ENCODE results near the gene MAP3K15. TPM values are rescaled to one million over a fixed set of nuclear protein-coding genes. Genes with fewer than 3 reads are reported as not detected.

Gene MAP3K15
- total RNA-seq, 1 experiment from 2014 or later = 3.4 TPM

DNA sequence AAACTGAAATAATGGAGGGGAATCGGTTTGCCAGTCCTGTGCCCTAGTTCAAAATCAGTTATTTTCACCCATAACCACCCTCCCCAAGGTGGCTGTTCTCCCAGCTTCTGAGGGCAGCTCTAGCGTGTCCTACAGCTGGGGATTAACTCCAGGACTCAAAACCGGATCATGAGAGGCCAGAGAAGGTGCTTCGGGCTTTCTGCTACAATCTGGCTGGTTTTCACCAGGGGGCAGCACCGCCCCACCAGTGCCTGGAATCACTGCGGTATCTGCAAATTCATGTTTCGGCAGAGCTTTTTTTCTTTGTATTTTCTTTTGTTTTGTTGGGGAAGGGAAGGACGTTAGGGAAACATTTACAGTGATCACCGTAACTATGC is 143.2 kb downstream of the MAP3K15 start:
- peak overlapping the region; percentile 16; the same call in 1 of the 2 replicates for H3K27ac ChIP-seq (ENCODE audit: low read length)
- ATAC-seq = peak; percentile 82
- no peaks in the 10 kb centered on the region for H3K9me2 ChIP-seq (replicated peaks; ENCODE audit: low read length)
- peaks cover 4% of the 10 kb centered on the region; the same call in 1 of the 2 replicates for H3K4me1 ChIP-seq (ENCODE audit: insufficient read depth, low read length)
- H3K36me3 ChIP-seq (ENCODE audit: low read depth, low read length) = no peaks in the 10 kb centered on the region
- ChIA-PET CTCF (interaction anchor here (0.6 to 1.5 kb wide), 4 partner anchors 11 to 371 kb away, joined by 3 to 23 read pairs (median 6); no protein-coding TSS in a partner anchor), POLR2A (ENCODE audit: unreplicated experiment) (no interaction called here)
- H3K79me2 ChIP-seq (ENCODE audit: low read length) = no peaks in the 10 kb centered on the region
- no TSS peak for BruUV-seq (replicated peaks)
- intact Hi-C loops (cut with micrococcal nuclease) = loop anchor here (1.0 to 5.0 kb wide), 3 partner anchors 140 to 517 kb away; no protein-coding TSS in a partner anchor
- peak; percentile 78 for DNase-seq
- H3K27me3 ChIP-seq (ENCODE audit: low read length) = no peaks in the 10 kb centered on the region
- TF ChIP-seq, protein P1, sequence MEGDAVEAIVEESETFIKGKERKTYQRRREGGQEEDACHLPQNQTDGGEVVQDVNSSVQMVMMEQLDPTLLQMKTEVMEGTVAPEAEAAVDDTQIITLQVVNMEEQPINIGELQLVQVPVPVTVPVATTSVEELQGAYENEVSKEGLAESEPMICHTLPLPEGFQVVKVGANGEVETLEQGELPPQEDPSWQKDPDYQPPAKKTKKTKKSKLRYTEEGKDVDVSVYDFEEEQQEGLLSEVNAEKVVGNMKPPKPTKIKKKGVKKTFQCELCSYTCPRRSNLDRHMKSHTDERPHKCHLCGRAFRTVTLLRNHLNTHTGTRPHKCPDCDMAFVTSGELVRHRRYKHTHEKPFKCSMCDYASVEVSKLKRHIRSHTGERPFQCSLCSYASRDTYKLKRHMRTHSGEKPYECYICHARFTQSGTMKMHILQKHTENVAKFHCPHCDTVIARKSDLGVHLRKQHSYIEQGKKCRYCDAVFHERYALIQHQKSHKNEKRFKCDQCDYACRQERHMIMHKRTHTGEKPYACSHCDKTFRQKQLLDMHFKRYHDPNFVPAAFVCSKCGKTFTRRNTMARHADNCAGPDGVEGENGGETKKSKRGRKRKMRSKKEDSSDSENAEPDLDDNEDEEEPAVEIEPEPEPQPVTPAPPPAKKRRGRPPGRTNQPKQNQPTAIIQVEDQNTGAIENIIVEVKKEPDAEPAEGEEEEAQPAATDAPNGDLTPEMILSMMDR (conservative IDR thresholded peaks at IDR 0.05; ENCODE audit: low read depth, low read length) = peak; percentile 86
- TF ChIP-seq EZH2phosphoT487 (IDR thresholded peaks at IDR 0.05; ENCODE audit: borderline replicate concordance, low read length) = no peak
- no peaks in the 10 kb centered on the region for H4K20me1 ChIP-seq (ENCODE audit: low read length)
- H3K9ac ChIP-seq (ENCODE audit: low read length) = peak overlapping the region; percentile 53
- H3K4me3 ChIP-seq (ENCODE audit: low read length) = peak overlapping the region; percentile 73
- H3F3A ChIP-seq (ENCODE audit: low read length, unreplicated experiment) = no peaks in the 10 kb centered on the region
- H3K4me2 ChIP-seq (ENCODE audit: low read length) = peak overlapping the region; percentile 99
- no peaks in the 10 kb centered on the region for H3K9me3 ChIP-seq (ENCODE audit: low read length)
- peak overlapping the region; percentile 97 for H2AFZ ChIP-seq (ENCODE audit: low read length)

DNA sequence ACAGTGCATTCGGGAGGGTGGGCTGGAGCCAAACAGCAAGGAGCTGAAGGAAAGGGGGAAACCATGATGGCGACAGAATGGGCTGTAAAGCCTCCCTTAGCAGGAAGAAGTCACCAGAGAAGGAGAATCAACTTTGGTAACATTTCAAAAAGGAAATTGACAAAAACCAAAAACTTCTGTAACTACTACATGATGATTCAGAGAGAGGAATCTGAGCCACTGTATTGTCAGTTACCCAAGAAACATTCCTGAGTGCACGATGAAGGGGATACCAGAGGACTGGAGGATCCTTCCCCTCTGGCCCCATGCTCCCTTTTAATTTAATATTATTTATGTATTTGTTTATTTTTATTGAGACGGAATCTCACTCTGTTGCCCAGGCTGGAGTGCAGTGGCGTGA is 145.2 kb downstream of the MAP3K15 start:
- Histone ChIP-seq H3F3A (ENCODE audit: low read length, unreplicated experiment) (no peaks in the 10 kb centered on the region), H2AFZ (ENCODE audit: low read length) (no peak overlapping the region), H3K9me3 (ENCODE audit: low read length) (no peaks in the 10 kb centered on the region), H3K9ac (ENCODE audit: low read length) (no peak overlapping the region), H4K20me1 (ENCODE audit: low read length) (no peaks in the 10 kb centered on the region), H3K4me2 (ENCODE audit: low read length) (no peak overlapping the region), H3K27ac (ENCODE audit: low read length) (no peak overlapping the region), H3K4me3 (ENCODE audit: low read length) (no peak overlapping the region), H3K79me2 (ENCODE audit: low read length) (no peaks in the 10 kb centered on the region), H3K27me3 (ENCODE audit: low read length) (no peaks in the 10 kb centered on the region), H3K4me1 (ENCODE audit: insufficient read depth, low read length) (peaks cover 4% of the 10 kb centered on the region; the same call in 1 of the 2 replicates), H3K9me2 (replicated peaks; ENCODE audit: low read length) (no peaks in the 10 kb centered on the region), H3K36me3 (ENCODE audit: low read depth, low read length) (no peaks in the 10 kb centered on the region)
- intact Hi-C loops (cut with micrococcal nuclease) = loop anchor here (5.0 kb wide), 1 partner anchor 142 kb away; no protein-coding TSS in a partner anchor
- TF ChIP-seq EZH2phosphoT487 (IDR thresholded peaks at IDR 0.05; ENCODE audit: borderline replicate concordance, low read length) (no peak), EZH2 (IDR thresholded peaks at IDR 0.05; ENCODE audit: low read length, unreplicated experiment) (no peak)
- TF ChIP-seq, protein P1 (conservative IDR thresholded peaks at IDR 0.05; ENCODE audit: low read depth, low read length) = no peak
- DNase-seq (no peak), ATAC-seq (no peak)
- ChIA-PET CTCF (no interaction called here), POLR2A (ENCODE audit: unreplicated experiment) (no interaction called here)
- no TSS peak for BruUV-seq (replicated peaks)

DNA sequence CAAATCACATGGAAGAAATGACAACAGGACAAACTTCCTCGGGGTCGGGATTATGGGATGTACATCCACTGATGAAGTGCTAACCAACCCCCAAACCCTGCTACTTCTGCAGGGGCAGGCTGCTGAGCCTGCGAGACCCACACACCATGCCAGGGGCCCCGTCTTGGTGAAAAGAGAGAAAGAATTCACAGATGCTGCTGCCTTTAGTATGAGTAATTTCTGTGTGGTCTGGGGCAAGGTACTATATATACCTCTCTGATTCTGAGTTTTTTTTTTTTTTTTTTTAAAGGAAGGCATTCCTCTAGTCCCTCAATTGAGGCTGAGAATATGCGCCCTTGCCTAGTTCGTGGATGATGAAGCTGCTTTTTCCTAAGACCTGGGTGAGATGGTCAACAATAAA is 146.7 kb downstream of the MAP3K15 start:
- H3K27me3 ChIP-seq (ENCODE audit: low read length) = no peaks in the 10 kb centered on the region
- H3K9ac ChIP-seq (ENCODE audit: low read length) = no peak overlapping the region
- DNase-seq (no peak), ATAC-seq (no peak)
- no peak overlapping the region for H3K4me3 ChIP-seq (ENCODE audit: low read length)
- H4K20me1 ChIP-seq (ENCODE audit: low read length) = no peaks in the 10 kb centered on the region
- POLR2A ChIA-PET (ENCODE audit: unreplicated experiment) = no interaction called here
- no peaks in the 10 kb centered on the region for H3K36me3 ChIP-seq (ENCODE audit: low read depth, low read length)
- CTCF ChIA-PET = no interaction called here
- TF ChIP-seq, protein P1 (conservative IDR thresholded peaks at IDR 0.05; ENCODE audit: low read depth, low read length) = no peak
- TF ChIP-seq EZH2phosphoT487 (IDR thresholded peaks at IDR 0.05; ENCODE audit: borderline replicate concordance, low read length) = no peak
- TF ChIP-seq EZH2 (IDR thresholded peaks at IDR 0.05; ENCODE audit: low read length, unreplicated experiment) = no peak
- no peak overlapping the region for H2AFZ ChIP-seq (ENCODE audit: low read length)
- no peaks in the 10 kb centered on the region for H3K79me2 ChIP-seq (ENCODE audit: low read length)
- no peaks in the 10 kb centered on the region for H3K9me3 ChIP-seq (ENCODE audit: low read length)
- no peak overlapping the region for H3K27ac ChIP-seq (ENCODE audit: low read length)
- peaks cover 4% of the 10 kb centered on the region; the same call in 1 of the 2 replicates for H3K4me1 ChIP-seq (ENCODE audit: insufficient read depth, low read length)
- intact Hi-C loops (cut with micrococcal nuclease) = no loop called here
- no peak overlapping the region for H3K4me2 ChIP-seq (ENCODE audit: low read length)
- H3F3A ChIP-seq (ENCODE audit: low read length, unreplicated experiment) = no peaks in the 10 kb centered on the region
- no TSS peak for BruUV-seq (replicated peaks)
- H3K9me2 ChIP-seq (replicated peaks; ENCODE audit: low read length) = no peaks in the 10 kb centered on the region
